Neural crest cell (in vitro differentiated cells): ENCODE measurements around the gene CPNE1. TPM values are rescaled to one million over a fixed set of nuclear protein-coding genes. Genes with fewer than 3 reads are reported as not detected.

Experiments
- DNase-seq: peaks from one replicate; pipeline ENCODE4 v3.0.0; 2021; ENCODE audit warnings: low read depth, mixed read lengths, low spot score
- H3K27ac Mint-ChIP-seq: one replicate; pipeline ENCODE4 v1.8.0; 2021; ENCODE audit warnings: mild to moderate bottlenecking, mixed read lengths; ENCODE audit not compliant: unreplicated experiment
- H3K27me3 Mint-ChIP-seq: 2 replicates; pipeline ENCODE4 v1.8.0; 2021; ENCODE audit warnings: low read depth, mild to moderate bottlenecking, mixed read lengths
- H3K36me3 Mint-ChIP-seq: 2 replicates; pipeline ENCODE4 v1.8.0; 2021; ENCODE audit warnings: low read depth, mild to moderate bottlenecking, mixed read lengths
- H3K4me1 Mint-ChIP-seq: 2 replicates; pipeline ENCODE4 v1.8.0; 2021; ENCODE audit warnings: mixed read lengths
- H3K4me3 Mint-ChIP-seq: one replicate; pipeline ENCODE4 v1.8.0; 2021; ENCODE audit warnings: mild to moderate bottlenecking, mixed read lengths
- H3K9me3 Mint-ChIP-seq: 2 replicates; pipeline ENCODE4 v1.8.0; 2021; ENCODE audit warnings: mixed read lengths
- CTCF ChIP-seq: fragments of 200-600 bp; sonication (generic); conservative IDR thresholded peaks from 2 replicates; pipeline ENCODE4 v1.5.0; 2021; ENCODE audit warnings: antibody characterized with exemption, mild to moderate bottlenecking
- total RNA-seq: library from RNA; stranded (reverse); gene quantifications from 2 replicates; pipeline ENCODE4 v1.2.1, GENCODE V29; 2021

CPNE1 gene
- total RNA-seq, 1 donor from 2014 or later: 236 TPM

GRCh38 chr20:35616465-35617396 is 48.0 kb downstream of the CPNE1 start:
- Mint-ChIP-seq H3K4me3 (peak overlapping the region; percentile 96), H3K36me3 (peaks cover 4% of the 10 kb centered on the region), H3K4me1 (peaks cover 36% of the 10 kb centered on the region), H3K27me3 (peaks cover 42% of the 10 kb centered on the region), H3K27ac (peak overlapping the region; percentile 86), H3K9me3 (no peaks in the 10 kb centered on the region)
- DNase-seq: peak; percentile 59
- TF ChIP-seq CTCF: no peak

DNA sequence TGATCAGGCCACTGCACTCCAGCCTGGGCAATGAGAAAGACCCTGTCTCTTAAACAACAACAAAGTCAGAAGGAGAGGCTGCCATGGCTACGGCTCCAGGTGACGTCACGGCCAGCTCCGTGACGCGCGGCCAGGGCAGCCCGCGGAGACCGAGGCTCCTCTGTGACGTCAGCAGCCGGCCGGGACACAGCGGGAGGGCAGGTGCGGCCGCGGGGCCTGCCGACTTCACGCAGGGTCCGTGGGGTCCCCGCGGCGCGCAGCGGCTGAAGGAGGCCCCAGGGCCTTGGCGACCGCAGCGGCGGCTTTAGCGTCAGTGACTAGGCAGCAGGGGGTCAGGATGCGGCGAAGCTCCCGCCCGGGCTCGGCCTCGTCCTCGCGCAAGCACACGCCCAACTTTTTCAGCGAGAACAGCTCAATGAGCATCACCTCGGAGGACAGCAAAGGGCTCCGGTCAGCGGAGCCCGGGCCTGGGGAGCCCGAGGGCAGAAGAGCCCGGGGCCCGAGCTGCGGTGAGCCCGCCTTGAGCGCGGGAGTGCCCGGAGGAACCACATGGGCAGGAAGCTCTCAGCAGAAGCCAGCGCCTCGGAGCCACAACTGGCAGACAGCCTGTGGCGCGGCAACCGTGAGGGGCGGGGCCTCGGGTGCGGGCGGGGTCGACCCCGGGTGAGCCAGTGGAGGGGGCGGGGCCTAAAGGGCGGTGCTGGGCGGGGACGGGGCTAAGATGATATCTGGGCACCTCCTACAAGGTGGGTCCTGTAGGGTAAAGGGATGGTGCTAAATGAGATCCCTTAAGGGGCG is 48.8 kb downstream of the CPNE1 start, which contains the start of gene SPAG4:
TSS of gene SPAG4 (plus strand) at position 163 of the 798 bp plus-strand sequence. CDS start at position 338, 175 bp downstream.
- peak within 1 kb of the TSS; percentile 95 for H3K27ac Mint-ChIP-seq
- H3K36me3 Mint-ChIP-seq: no peaks in the 10 kb centered on the region
- peak within 1 kb of the TSS; percentile 96 for H3K4me3 Mint-ChIP-seq
- no peak for TF ChIP-seq CTCF
- H3K4me1 Mint-ChIP-seq: peaks cover 36% of the 10 kb centered on the region
- H3K9me3 Mint-ChIP-seq: no peaks in the 10 kb centered on the region
- DNase-seq: peak; percentile 99
- H3K27me3 Mint-ChIP-seq: peaks cover 42% of the 10 kb centered on the region

DNA sequence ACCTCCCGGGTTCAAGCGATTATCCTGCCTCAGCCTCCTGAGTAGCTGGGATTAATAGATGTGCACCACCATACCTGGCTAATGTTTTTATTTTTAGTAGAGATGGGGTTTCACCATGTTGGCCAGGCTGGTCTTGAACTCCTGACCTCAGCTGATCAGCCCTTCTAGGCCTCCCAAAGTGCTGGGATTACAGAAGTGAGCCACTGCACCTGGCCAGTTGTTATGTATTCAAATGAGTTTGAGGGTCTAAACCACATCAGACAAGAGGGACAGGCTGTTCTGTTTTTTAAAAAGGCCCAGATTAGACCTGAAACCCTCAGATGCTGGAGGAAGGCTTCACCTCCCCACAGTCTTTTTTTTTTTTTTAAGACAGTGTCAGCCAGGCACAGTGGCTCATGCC is 53.2 kb downstream of the CPNE1 start:
- H3K4me1 Mint-ChIP-seq: peaks cover 8% of the 10 kb centered on the region
- H3K9me3 Mint-ChIP-seq: no peaks in the 10 kb centered on the region
- peaks cover 14% of the 10 kb centered on the region for H3K27me3 Mint-ChIP-seq
- no peaks in the 10 kb centered on the region for H3K36me3 Mint-ChIP-seq
- no peak for TF ChIP-seq CTCF
- no peak overlapping the region for H3K27ac Mint-ChIP-seq
- no peak for DNase-seq
- H3K4me3 Mint-ChIP-seq: no peak overlapping the region

DNA sequence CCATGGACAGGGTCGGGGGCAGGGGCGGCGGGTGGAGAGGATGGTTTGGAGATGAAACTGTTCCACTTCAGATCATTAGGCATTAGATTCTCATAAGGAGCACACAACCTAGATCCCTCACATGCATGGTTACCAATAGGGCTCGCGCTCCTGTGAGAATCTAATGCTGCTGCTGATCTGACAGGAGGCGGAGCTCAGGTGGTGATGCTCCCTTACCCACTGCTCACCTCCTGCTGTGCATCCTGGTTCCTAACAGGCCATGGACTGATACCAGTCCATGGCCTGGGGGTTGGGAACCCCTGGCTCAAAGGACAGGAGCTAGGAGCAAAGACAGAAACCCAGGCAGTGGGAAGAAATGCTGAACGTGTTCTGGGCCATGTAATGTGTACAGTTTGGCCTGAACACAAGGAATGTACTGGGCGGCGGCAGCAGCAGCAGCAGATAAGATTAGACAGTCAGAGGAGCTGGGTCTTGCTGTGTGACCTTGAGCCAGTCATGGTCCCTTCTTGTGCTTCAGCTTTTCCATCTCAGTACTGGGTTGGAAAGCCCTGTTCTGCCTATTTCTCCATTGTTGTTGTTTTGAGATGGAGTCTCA is 53.8 kb downstream of the CPNE1 start:
- no peaks in the 10 kb centered on the region for H3K36me3 Mint-ChIP-seq

More for the DNA sequence above, 53.8 kb downstream of the CPNE1 start:
- H3K27ac Mint-ChIP-seq: no peak overlapping the region
- TF ChIP-seq CTCF: no peak
- peaks cover 10% of the 10 kb centered on the region for H3K27me3 Mint-ChIP-seq
- H3K9me3 Mint-ChIP-seq: no peaks in the 10 kb centered on the region
- DNase-seq: no peak
- H3K4me3 Mint-ChIP-seq: no peak overlapping the region
- H3K4me1 Mint-ChIP-seq: peaks cover 4% of the 10 kb centered on the region
